K562 (cell line): ENCODE data around the gene PLA2G3. TPM values are rescaled to one million over a fixed set of nuclear protein-coding genes. Genes with fewer than 3 reads are reported as not detected.

Experiments used
- BCOR ChIP-seq: fragments of 450-650 bp; IDR thresholded peaks from 2 replicates; pipeline ENCODE4 v1.6.1; 2016
- FOXP1 ChIP-seq: sonication (generic); formaldehyde crosslinking; IDR thresholded peaks from 2 replicates; pipeline ENCODE4 v1.8.0; 2022; ENCODE audit warnings: mild to moderate bottlenecking, missing genetic modification reagents
- GATA2 ChIP-seq: sonication (generic); formaldehyde crosslinking; IDR thresholded peaks from 2 replicates; pipeline ENCODE4 v1.4.0; 2020; ENCODE audit warnings: mild to moderate bottlenecking, missing genetic modification reagents
- HDAC2 ChIP-seq: fragments of 450-650 bp; IDR thresholded peaks from 2 replicates; pipeline ENCODE4 v1.6.1; 2016; ENCODE audit warnings: mild to moderate bottlenecking
- KLF16 ChIP-seq: IDR thresholded peaks from 2 replicates; pipeline ENCODE4 v1.6.1; 2016; ENCODE audit warnings: antibody characterized with exemption
- RBM34 ChIP-seq: fragments of 200-400 bp; formaldehyde crosslinking; IDR thresholded peaks from 2 replicates; pipeline ENCODE4 v1.6.1; 2018; ENCODE audit warnings: low read length, borderline replicate concordance; ENCODE audit not compliant: insufficient read depth
- RNF2 ChIP-seq: sonication (generic); IDR thresholded peaks from 2 replicates; pipeline ENCODE4 v1.6.1; 2016
- ZNF586 ChIP-seq: fragments of 450-650 bp; formaldehyde crosslinking; conservative IDR thresholded peaks from 2 replicates; pipeline ENCODE4 v1.4.0; 2020; ENCODE audit warnings: mild to moderate bottlenecking, moderate library complexity
- polyA plus RNA-seq, 8 experiments: library from polyadenylated mRNA; depleted of rRNA in 4 of 8; stranded (reverse) in 5 of 8; unstranded in 3 of 8; fragments of >200 nt; fragmentation: Nextera tagmentation in 2 of 8; fragmentation: Illumina TruSeq in 1 of 8; extraction: Ambion mirVana in 2 of 8; extraction: Trizol in 1 of 8; gene quantifications; 2 replicates each; pipeline versions ENCODE4 v1.2.1 to v1.2.3, GENCODE V29; 2011 to 2014; ENCODE audit warnings: inconsistent platforms in 1 of 8, missing spikeins in 1 of 8
- total RNA-seq, 7 experiments: library from RNA; depleted of rRNA in 6 of 7; stranded (reverse); fragments of >200 nt in 6 of 7; fragmentation: Illumina TruSeq in 2 of 7; extraction: Trizol in 2 of 7; gene quantifications; 2 replicates each; pipeline versions ENCODE4 v1.2.1 to v1.2.3, GENCODE V29; 2011 to 2021; ENCODE audit warnings: low replicate concordance in 1 of 7
- TF ChIP-seq, protein P1 (sequence below): fragments of 450-650 bp; IDR thresholded peaks from 2 replicates; pipeline ENCODE4 v1.6.1; 2016; ENCODE audit warnings: missing biosample characterization, missing genetic modification characterization
- TF ChIP-seq, protein P2 (sequence below), 2 experiments: IDR thresholded peaks; 2 replicates each; pipeline ENCODE4 v1.6.1; 2012; ENCODE audit warnings: improper control_type of control experiment in 2 of 2, low read depth in 2 of 2, low read length in 2 of 2, borderline replicate concordance in 1 of 2

Gene PLA2G3
- total and polyA plus RNA-seq, 9 of the 15 experiments (the other 6 are each of a cell fraction or from before 2014, with no cell fraction given), result 0.18 to 1.4 (median 0.64) TPM

DNA sequence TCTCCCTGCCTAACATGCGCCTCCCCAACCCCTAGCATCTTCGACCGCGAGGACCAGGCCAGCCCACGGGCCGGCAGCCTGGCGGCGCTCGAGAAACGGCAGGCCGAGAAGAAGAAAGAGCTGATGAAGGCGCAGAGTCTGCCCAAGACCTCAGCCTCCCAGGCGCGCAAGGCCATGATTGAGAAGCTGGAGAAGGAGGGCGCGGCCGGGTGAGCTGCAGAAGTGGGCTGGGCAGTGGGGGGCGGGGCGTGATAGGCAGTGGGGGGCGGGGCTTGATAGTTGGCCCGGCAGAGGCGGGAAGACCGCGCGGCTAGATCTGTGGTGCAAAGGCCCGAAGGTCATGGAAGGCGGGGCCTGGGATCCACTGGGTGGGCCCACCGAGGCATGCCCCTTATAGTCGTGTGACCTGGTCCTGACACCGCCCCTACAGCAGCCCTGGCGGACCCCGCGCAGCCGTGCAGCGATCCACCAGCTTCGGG, 41.6 kb downstream of the PLA2G3 start (continued):
- TF ChIP-seq, protein P1, sequence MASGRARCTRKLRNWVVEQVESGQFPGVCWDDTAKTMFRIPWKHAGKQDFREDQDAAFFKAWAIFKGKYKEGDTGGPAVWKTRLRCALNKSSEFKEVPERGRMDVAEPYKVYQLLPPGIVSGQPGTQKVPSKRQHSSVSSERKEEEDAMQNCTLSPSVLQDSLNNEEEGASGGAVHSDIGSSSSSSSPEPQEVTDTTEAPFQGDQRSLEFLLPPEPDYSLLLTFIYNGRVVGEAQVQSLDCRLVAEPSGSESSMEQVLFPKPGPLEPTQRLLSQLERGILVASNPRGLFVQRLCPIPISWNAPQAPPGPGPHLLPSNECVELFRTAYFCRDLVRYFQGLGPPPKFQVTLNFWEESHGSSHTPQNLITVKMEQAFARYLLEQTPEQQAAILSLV, result no peak
- TF ChIP-seq HDAC2 (no peak), GATA2 (no peak), RBM34 (no peak), FOXP1 (no peak), RNF2 (no peak), ZNF586 (CRISPR knock-in tag) (no peak), KLF16 (no peak), BCOR (no peak)
- TF ChIP-seq, protein P2, sequence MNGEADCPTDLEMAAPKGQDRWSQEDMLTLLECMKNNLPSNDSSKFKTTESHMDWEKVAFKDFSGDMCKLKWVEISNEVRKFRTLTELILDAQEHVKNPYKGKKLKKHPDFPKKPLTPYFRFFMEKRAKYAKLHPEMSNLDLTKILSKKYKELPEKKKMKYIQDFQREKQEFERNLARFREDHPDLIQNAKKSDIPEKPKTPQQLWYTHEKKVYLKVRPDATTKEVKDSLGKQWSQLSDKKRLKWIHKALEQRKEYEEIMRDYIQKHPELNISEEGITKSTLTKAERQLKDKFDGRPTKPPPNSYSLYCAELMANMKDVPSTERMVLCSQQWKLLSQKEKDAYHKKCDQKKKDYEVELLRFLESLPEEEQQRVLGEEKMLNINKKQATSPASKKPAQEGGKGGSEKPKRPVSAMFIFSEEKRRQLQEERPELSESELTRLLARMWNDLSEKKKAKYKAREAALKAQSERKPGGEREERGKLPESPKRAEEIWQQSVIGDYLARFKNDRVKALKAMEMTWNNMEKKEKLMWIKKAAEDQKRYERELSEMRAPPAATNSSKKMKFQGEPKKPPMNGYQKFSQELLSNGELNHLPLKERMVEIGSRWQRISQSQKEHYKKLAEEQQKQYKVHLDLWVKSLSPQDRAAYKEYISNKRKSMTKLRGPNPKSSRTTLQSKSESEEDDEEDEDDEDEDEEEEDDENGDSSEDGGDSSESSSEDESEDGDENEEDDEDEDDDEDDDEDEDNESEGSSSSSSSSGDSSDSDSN (IDR thresholded peaks at IDR 0.05; ENCODE audit: borderline replicate concordance in 1 of 2, low read depth in 2 of 2, low read length in 2 of 2), result no peak
